ENCODE data around the gene GPC6. TPM values are rescaled to one million over a fixed set of nuclear protein-coding genes. Genes with fewer than 3 reads are reported as not detected.

The GPC6 gene
- total RNA-seq, 1 donor from 2014 or later: 63.0 TPM

GRCh38 chr13:94239135-94239534, 1012.5 kb downstream of the GPC6 start:
- FAIRE-seq: peak; percentile 75
- H3K4me3 ChIP-seq (ENCODE audit: insufficient read depth, low read depth, low read length): no peak overlapping the region
- Mint-ChIP-seq H3K27ac (ENCODE audit: unreplicated experiment) (peak overlapping the region; percentile 12), H3K27me3 (ENCODE audit: low read depth, unreplicated experiment) (no peaks in the 10 kb centered on the region), H3K36me3 (ENCODE audit: low read depth, unreplicated experiment) (no peaks in the 10 kb centered on the region), H3K4me3 (ENCODE audit: unreplicated experiment) (no peak overlapping the region), H3K9me3 (ENCODE audit: unreplicated experiment) (peaks cover 2% of the 10 kb centered on the region), H3K4me1 (ENCODE audit: low read depth, unreplicated experiment) (peaks cover 50% of the 10 kb centered on the region)
- H3K27ac ChIP-seq (ENCODE audit: low read depth, low read length): no peak overlapping the region
- H3K9me3 ChIP-seq (ENCODE audit: insufficient read depth, low read depth, low read length): no peaks in the 10 kb centered on the region
- no peaks in the 10 kb centered on the region for H3K79me2 ChIP-seq (ENCODE audit: insufficient read depth, low read length)
- peak; percentile 87 for DNase-seq (ENCODE audit: low read depth)
- H3K9ac ChIP-seq (ENCODE audit: low read length): no peak overlapping the region
- no peaks in the 10 kb centered on the region for H3K36me3 ChIP-seq (ENCODE audit: insufficient read depth, low read length)
- H3K27me3 ChIP-seq (ENCODE audit: insufficient read depth, low read length): no peaks in the 10 kb centered on the region
- H2AFZ ChIP-seq (ENCODE audit: low read depth, low read length): no peak overlapping the region
- no peaks in the 10 kb centered on the region for H4K20me1 ChIP-seq (ENCODE audit: insufficient read depth, low read length)
- TF ChIP-seq CTCF (IDR thresholded peaks at IDR 0.05; ENCODE audit: insufficient read depth, low read depth, low read length) (no peak), EZH2 (IDR thresholded peaks at IDR 0.05; ENCODE audit: insufficient read depth, low read length) (no peak)
- H3K4me2 ChIP-seq (ENCODE audit: low read length): peak overlapping the region; percentile 51
- peaks cover 14% of the 10 kb centered on the region for H3K4me1 ChIP-seq (ENCODE audit: insufficient read depth, low read length)

DNA sequence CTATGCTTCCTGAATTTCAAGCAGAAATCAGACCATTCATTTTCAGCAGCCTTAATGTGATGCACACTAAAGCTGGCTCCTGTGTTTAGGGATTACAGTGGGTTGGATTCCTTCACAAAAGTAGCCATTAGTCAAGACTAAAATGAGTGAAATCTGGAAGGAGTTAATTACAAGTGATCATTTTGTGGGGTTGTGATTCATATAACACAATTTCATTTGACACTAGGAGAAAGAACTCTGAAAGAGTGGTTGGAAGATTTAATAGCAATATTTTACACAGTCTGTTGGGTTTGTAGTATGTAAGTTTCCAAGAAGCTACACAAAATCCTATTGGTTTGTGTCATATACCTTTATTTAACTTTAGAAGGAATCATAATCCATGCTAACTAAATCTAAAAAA, 1015.9 kb downstream of the GPC6 start:
- Histone ChIP-seq H3K27ac (ENCODE audit: low read depth, low read length) (no peak overlapping the region), H3K36me3 (ENCODE audit: insufficient read depth, low read length) (no peaks in the 10 kb centered on the region), H3K4me1 (ENCODE audit: insufficient read depth, low read length) (peaks cover 10% of the 10 kb centered on the region), H3K9me3 (ENCODE audit: insufficient read depth, low read depth, low read length) (no peaks in the 10 kb centered on the region), H3K4me2 (ENCODE audit: low read length) (no peak overlapping the region), H3K4me3 (ENCODE audit: insufficient read depth, low read depth, low read length) (no peak overlapping the region), H3K27me3 (ENCODE audit: insufficient read depth, low read length) (no peaks in the 10 kb centered on the region), H3K79me2 (ENCODE audit: insufficient read depth, low read length) (no peaks in the 10 kb centered on the region), H3K9ac (ENCODE audit: low read length) (no peak overlapping the region), H4K20me1 (ENCODE audit: insufficient read depth, low read length) (no peaks in the 10 kb centered on the region), H2AFZ (ENCODE audit: low read depth, low read length) (no peak overlapping the region)
- Mint-ChIP-seq H3K36me3 (ENCODE audit: low read depth, unreplicated experiment) (peaks cover 6% of the 10 kb centered on the region), H3K4me1 (ENCODE audit: low read depth, unreplicated experiment) (peaks cover 35% of the 10 kb centered on the region), H3K9me3 (ENCODE audit: unreplicated experiment) (peaks cover 3% of the 10 kb centered on the region), H3K27ac (ENCODE audit: unreplicated experiment) (no peak overlapping the region), H3K4me3 (ENCODE audit: unreplicated experiment) (no peak overlapping the region), H3K27me3 (ENCODE audit: low read depth, unreplicated experiment) (no peaks in the 10 kb centered on the region)
- TF ChIP-seq EZH2 (IDR thresholded peaks at IDR 0.05; ENCODE audit: insufficient read depth, low read length): no peak
- TF ChIP-seq CTCF (IDR thresholded peaks at IDR 0.05; ENCODE audit: insufficient read depth, low read depth, low read length): no peak
- no peak for FAIRE-seq
- no peak for DNase-seq (ENCODE audit: low read depth)

DNA sequence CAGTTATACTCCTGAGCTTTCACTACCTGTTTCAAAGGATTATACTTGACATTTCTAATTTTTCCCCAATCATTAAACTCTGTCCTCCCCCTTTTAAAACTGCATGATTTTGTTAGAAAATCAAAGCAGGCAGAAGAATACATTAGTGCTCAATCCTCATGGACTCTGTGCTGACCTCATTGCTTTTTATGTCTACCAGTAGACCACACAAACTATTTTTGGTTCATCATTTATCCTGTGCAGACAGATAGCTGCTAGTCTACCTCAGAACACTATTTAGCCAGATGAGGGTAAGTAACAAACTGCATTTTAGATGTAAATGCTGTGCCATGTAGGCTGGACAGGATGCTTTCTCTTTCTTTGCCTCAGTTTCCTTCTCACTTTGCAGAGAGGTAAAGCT, 1016.9 kb downstream of the GPC6 start:
- no peak overlapping the region for H2AFZ ChIP-seq (ENCODE audit: low read depth, low read length)
- Mint-ChIP-seq H3K4me3 (ENCODE audit: unreplicated experiment) (no peak overlapping the region), H3K4me1 (ENCODE audit: low read depth, unreplicated experiment) (peaks cover 34% of the 10 kb centered on the region), H3K27ac (ENCODE audit: unreplicated experiment) (no peak overlapping the region), H3K9me3 (ENCODE audit: unreplicated experiment) (peaks cover 3% of the 10 kb centered on the region), H3K36me3 (ENCODE audit: low read depth, unreplicated experiment) (peaks cover 6% of the 10 kb centered on the region), H3K27me3 (ENCODE audit: low read depth, unreplicated experiment) (no peaks in the 10 kb centered on the region)
- H3K4me2 ChIP-seq (ENCODE audit: low read length): no peak overlapping the region
- peaks cover 10% of the 10 kb centered on the region for H3K4me1 ChIP-seq (ENCODE audit: insufficient read depth, low read length)
- no peaks in the 10 kb centered on the region for H3K36me3 ChIP-seq (ENCODE audit: insufficient read depth, low read length)
- peak; percentile 33 for DNase-seq (ENCODE audit: low read depth)
- no peak overlapping the region for H3K4me3 ChIP-seq (ENCODE audit: insufficient read depth, low read depth, low read length)
- H4K20me1 ChIP-seq (ENCODE audit: insufficient read depth, low read length): no peaks in the 10 kb centered on the region
- no peaks in the 10 kb centered on the region for H3K79me2 ChIP-seq (ENCODE audit: insufficient read depth, low read length)
- no peak overlapping the region for H3K27ac ChIP-seq (ENCODE audit: low read depth, low read length)
- no peak overlapping the region for H3K9ac ChIP-seq (ENCODE audit: low read length)
- TF ChIP-seq EZH2 (IDR thresholded peaks at IDR 0.05; ENCODE audit: insufficient read depth, low read length) (no peak), CTCF (IDR thresholded peaks at IDR 0.05; ENCODE audit: insufficient read depth, low read depth, low read length) (no peak)
- H3K27me3 ChIP-seq (ENCODE audit: insufficient read depth, low read length): peaks cover 5% of the 10 kb centered on the region
- FAIRE-seq: peak; percentile 60
- H3K9me3 ChIP-seq (ENCODE audit: insufficient read depth, low read depth, low read length): no peaks in the 10 kb centered on the region

Data from astrocyte (in vitro differentiated cells and primary cell).